GM20000 (cell line): ENCODE measurements around the gene HOXB9.

Source experiments
- DNase-seq: peaks from one replicate; pipeline ENCODE4 v3.0.0; 2012; ENCODE audit warnings: low spot score
- CTCF ChIP-seq: IDR thresholded peaks from 2 replicates; pipeline ENCODE4 v1.5.1; 2012; ENCODE audit warnings: mild to moderate bottlenecking, control low read depth; ENCODE audit errors: extremely low read depth, missing control alignments

The HOXB9 gene

GRCh38 chr17:48605409-48605919 lies 20.7 kb downstream of the HOXB9 start:
- no peak for TF ChIP-seq CTCF

GRCh38 chr17:48604770-48605329 lies 21.3 kb downstream of the HOXB9 start, which contains the start of gene HOXB6:
TSS of gene HOXB6 (minus strand) at chr17:48604986. CDS start at chr17:48598150, 6,836 bp downstream.
- no peak for DNase-seq
- TF ChIP-seq CTCF = no peak

More at GRCh38 chr17:48605409-48605919, 20.7 kb downstream of the HOXB9 start:
- no peak for DNase-seq

- no peak for DNase-seq
- no peak for TF ChIP-seq CTCF
Observed at GRCh38 chr17:48603959-48604769, 22.0 kb downstream of the HOXB9 start.

GRCh38 chr17:48601539-48602425 lies 24.4 kb downstream of the HOXB9 start:
- no peak for TF ChIP-seq CTCF
- DNase-seq = no peak

- TF ChIP-seq CTCF = no peak
- no peak for DNase-seq
Observed at GRCh38 chr17:48601207-48601538, 25.0 kb downstream of the HOXB9 start.

GRCh38 chr17:48600244-48601098 lies 25.7 kb downstream of the HOXB9 start:
- no peak for DNase-seq
- TF ChIP-seq CTCF = no peak
